GM23338 (cell line): Measurements from ENCODE around the gene ATP5PO. TPM values are rescaled to one million over a fixed set of nuclear protein-coding genes. Genes with fewer than 3 reads are reported as not detected.

Source experiments
- ATAC-seq: fragments of 200-7000 bp; cut with Tn5 transposase; 3 replicates; pipeline ENCODE4 v1.9.1; 2020
- DNase-seq: peaks from one replicate; pipeline ENCODE4 v3.0.0-alpha.2; 2015; ENCODE audit warnings: low spot score
- H2AFZ ChIP-seq: fragments of 200-600 bp; sonication (generic); 2 replicates; pipeline ENCODE4 v1.8.0; 2016; ENCODE audit warnings: antibody characterized with exemption, mild to moderate bottlenecking, moderate library complexity
- H3F3A ChIP-seq: fragments of 200-600 bp; sonication (generic); replicated peaks from 2 replicates; pipeline ENCODE4 v1.8.0; 2017; ENCODE audit warnings: antibody characterized with exemption, mixed run types, low read depth
- H3K27ac ChIP-seq: fragments of 200-600 bp; sonication (generic); 2 replicates; pipeline ENCODE4 v1.6.1; 2016; ENCODE audit warnings: low read depth
- H3K27me3 ChIP-seq: fragments of 200-600 bp; sonication (generic); 2 replicates; pipeline ENCODE4 v1.8.0; 2016; ENCODE audit warnings: mild to moderate bottlenecking, mixed run types, moderate library complexity; ENCODE audit not compliant: insufficient read depth
- H3K36me3 ChIP-seq: fragments of 200-600 bp; sonication (generic); 2 replicates; pipeline ENCODE4 v1.8.0; 2016; ENCODE audit warnings: mild to moderate bottlenecking; ENCODE audit not compliant: insufficient read depth
- H3K4me1 ChIP-seq: fragments of 200-600 bp; sonication (generic); 2 replicates; pipeline ENCODE4 v1.8.0; 2016; ENCODE audit warnings: mild to moderate bottlenecking, moderate library complexity; ENCODE audit not compliant: insufficient read depth
- H3K4me2 ChIP-seq: fragments of 200-600 bp; sonication (generic); 2 replicates; pipeline ENCODE4 v1.7.1; 2017; ENCODE audit warnings: mixed run types
- H3K4me3 ChIP-seq: fragments of 200-600 bp; sonication (generic); 2 replicates; pipeline ENCODE4 v1.6.1; 2016; ENCODE audit warnings: mixed run types
- H3K79me2 ChIP-seq: fragments of 200-600 bp; sonication (generic); replicated peaks from 2 replicates; pipeline ENCODE4 v1.8.0; 2017; ENCODE audit warnings: mild to moderate bottlenecking; ENCODE audit not compliant: insufficient read depth
- H3K9me2 ChIP-seq: fragments of 200-600 bp; sonication (generic); 2 replicates; pipeline ENCODE4 v1.8.0; 2017; ENCODE audit not compliant: insufficient read depth
- H4K20me1 ChIP-seq: fragments of 200-600 bp; sonication (generic); replicated peaks from 2 replicates; pipeline ENCODE4 v1.8.0; 2017; ENCODE audit warnings: mild to moderate bottlenecking; ENCODE audit not compliant: insufficient read depth
- H3K27ac Mint-ChIP-seq: 2 replicates; pipeline ENCODE4 v1.8.0; 2020; ENCODE audit warnings: inconsistent platforms, mild to moderate bottlenecking, moderate library complexity, mixed read lengths
- H3K27me3 Mint-ChIP-seq: 3 replicates; pipeline ENCODE4 v1.8.0; 2022; ENCODE audit warnings: low read depth, mild to moderate bottlenecking, moderate library complexity, mixed read lengths, inconsistent platforms; ENCODE audit not compliant: insufficient read depth, poor library complexity
- H3K36me3 Mint-ChIP-seq: 3 replicates; pipeline ENCODE4 v1.8.0; 2021; ENCODE audit warnings: low read depth, mild to moderate bottlenecking, inconsistent platforms, moderate library complexity, mixed read lengths
- H3K4me1 Mint-ChIP-seq: 3 replicates; pipeline ENCODE4 v1.8.0; 2020; ENCODE audit warnings: mild to moderate bottlenecking, inconsistent platforms, mixed read lengths
- H3K4me3 Mint-ChIP-seq: 3 replicates; pipeline ENCODE4 v1.8.0; 2021; ENCODE audit warnings: moderate library complexity, mild to moderate bottlenecking, inconsistent platforms, mixed read lengths
- H3K9me3 Mint-ChIP-seq: 3 replicates; pipeline ENCODE4 v1.8.0; 2020; ENCODE audit warnings: moderate library complexity, mild to moderate bottlenecking, inconsistent platforms, mixed read lengths
- CREB1 ChIP-seq: fragments of 250-450 bp; sonication (Bioruptor Pico); IDR thresholded peaks from 2 replicates; pipeline ENCODE4 v1.5.0; 2020; ENCODE audit warnings: low read depth, mild to moderate bottlenecking, moderate library complexity
- EZH2 ChIP-seq: fragments of 200-600 bp; sonication (generic); IDR thresholded peaks from one replicate; pipeline ENCODE4 v1.8.0; 2017; ENCODE audit warnings: antibody characterized with exemption, mild to moderate bottlenecking, low read depth; ENCODE audit not compliant: unreplicated experiment
- EZH2phosphoT487 ChIP-seq: fragments of 200-600 bp; sonication (generic); IDR thresholded peaks from one replicate; pipeline ENCODE4 v1.8.1; 2018; ENCODE audit warnings: antibody characterized with exemption; ENCODE audit not compliant: unreplicated experiment
- JUNB ChIP-seq: IDR thresholded peaks from one replicate; pipeline ENCODE4 v1.6.1; 2016; ENCODE audit warnings: antibody characterized with exemption; ENCODE audit not compliant: unreplicated experiment
- NANOG ChIP-seq: IDR thresholded peaks from 2 replicates; pipeline ENCODE4 v1.6.1; 2016; ENCODE audit warnings: antibody characterized with exemption, borderline replicate concordance
- POLR2AphosphoS5 ChIP-seq: IDR thresholded peaks from 2 replicates; pipeline ENCODE4 v1.6.1; 2016; ENCODE audit warnings: antibody characterized with exemption, low read depth
- REST ChIP-seq: IDR thresholded peaks from one replicate; pipeline ENCODE4 v1.6.1; 2018; ENCODE audit warnings: antibody characterized with exemption; ENCODE audit not compliant: unreplicated experiment
- STAT1 ChIP-seq: IDR thresholded peaks from one replicate; pipeline ENCODE4 v1.6.1; 2016; ENCODE audit warnings: antibody characterized with exemption; ENCODE audit not compliant: unreplicated experiment
- ZNF462 ChIP-seq: fragments of 250-450 bp; sonication (Bioruptor Pico); IDR thresholded peaks from 2 replicates; pipeline ENCODE4 v1.5.0; 2020; ENCODE audit warnings: mild to moderate bottlenecking, moderate library complexity
- polyA plus RNA-seq: library from polyadenylated mRNA; unstranded; fragments of >200 nt; fragmentation: Nextera tagmentation; extraction: Ambion mirVana; gene quantifications from 2 replicates; pipeline ENCODE4 v1.2.1, GENCODE V29; 2016
- total RNA-seq: library from RNA; depleted of rRNA; stranded (reverse); fragments of >200 nt; shearing (Covaris generic); gene quantifications from 2 replicates; pipeline ENCODE4 v1.2.3, GENCODE V29; 2014
- TF ChIP-seq, protein P1 (sequence below): IDR thresholded peaks from 2 replicates; pipeline ENCODE4 v1.6.1; 2016; ENCODE audit warnings: antibody characterized with exemption
- TF ChIP-seq, protein P2 (sequence below), 2 experiments: fragments of 200-600 bp in 1 of 2; sonication (generic) in 1 of 2; conservative IDR thresholded peaks; 2 replicates each; pipeline versions ENCODE4 v1.5.1 to v1.6.1; 2016 to 2017; ENCODE audit warnings: antibody characterized with exemption in 2 of 2, low read depth in 2 of 2, mild to moderate bottlenecking in 2 of 2, moderate library complexity in 1 of 2

ATP5PO gene
- total and polyA plus RNA-seq, 2 experiments from 2014 or later: 244 to 522 TPM

- Histone ChIP-seq H3K4me3 (no peak overlapping the region), H3F3A (no peaks in the 10 kb centered on the region), H3K9me2 (0 out of 2 replicates have a peak, but pooled peaks cover 6% of the 10 kb centered on the region), H4K20me1 (no peaks in the 10 kb centered on the region), H2AFZ (no peak overlapping the region), H3K27me3 (no peaks in the 10 kb centered on the region), H3K27ac (no peak overlapping the region), H3K79me2 (no peaks in the 10 kb centered on the region), H3K4me1 (peaks cover 13% of the 10 kb centered on the region), H3K36me3 (no peaks in the 10 kb centered on the region), H3K4me2 (no peak overlapping the region)
- ATAC-seq: no peak
- Mint-ChIP-seq H3K27ac (no peak overlapping the region), H3K27me3 (peaks cover 3% of the 10 kb centered on the region), H3K4me3 (no peak overlapping the region), H3K36me3 (no peaks in the 10 kb centered on the region), H3K4me1 (peaks cover 14% of the 10 kb centered on the region), H3K9me3 (no peaks in the 10 kb centered on the region)
- DNase-seq: no peak
- TF ChIP-seq POLR2AphosphoS5 (no peak), NANOG (no peak), JUNB (no peak), ZNF462 (CRISPR knock-in tag) (no peak), CREB1 (CRISPR knock-in tag) (no peak), STAT1 (no peak), EZH2 (no peak), REST (no peak), EZH2phosphoT487 (no peak)
- TF ChIP-seq, protein P1, sequence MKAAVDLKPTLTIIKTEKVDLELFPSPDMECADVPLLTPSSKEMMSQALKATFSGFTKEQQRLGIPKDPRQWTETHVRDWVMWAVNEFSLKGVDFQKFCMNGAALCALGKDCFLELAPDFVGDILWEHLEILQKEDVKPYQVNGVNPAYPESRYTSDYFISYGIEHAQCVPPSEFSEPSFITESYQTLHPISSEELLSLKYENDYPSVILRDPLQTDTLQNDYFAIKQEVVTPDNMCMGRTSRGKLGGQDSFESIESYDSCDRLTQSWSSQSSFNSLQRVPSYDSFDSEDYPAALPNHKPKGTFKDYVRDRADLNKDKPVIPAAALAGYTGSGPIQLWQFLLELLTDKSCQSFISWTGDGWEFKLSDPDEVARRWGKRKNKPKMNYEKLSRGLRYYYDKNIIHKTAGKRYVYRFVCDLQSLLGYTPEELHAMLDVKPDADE: no peak
- TF ChIP-seq, protein P2, sequence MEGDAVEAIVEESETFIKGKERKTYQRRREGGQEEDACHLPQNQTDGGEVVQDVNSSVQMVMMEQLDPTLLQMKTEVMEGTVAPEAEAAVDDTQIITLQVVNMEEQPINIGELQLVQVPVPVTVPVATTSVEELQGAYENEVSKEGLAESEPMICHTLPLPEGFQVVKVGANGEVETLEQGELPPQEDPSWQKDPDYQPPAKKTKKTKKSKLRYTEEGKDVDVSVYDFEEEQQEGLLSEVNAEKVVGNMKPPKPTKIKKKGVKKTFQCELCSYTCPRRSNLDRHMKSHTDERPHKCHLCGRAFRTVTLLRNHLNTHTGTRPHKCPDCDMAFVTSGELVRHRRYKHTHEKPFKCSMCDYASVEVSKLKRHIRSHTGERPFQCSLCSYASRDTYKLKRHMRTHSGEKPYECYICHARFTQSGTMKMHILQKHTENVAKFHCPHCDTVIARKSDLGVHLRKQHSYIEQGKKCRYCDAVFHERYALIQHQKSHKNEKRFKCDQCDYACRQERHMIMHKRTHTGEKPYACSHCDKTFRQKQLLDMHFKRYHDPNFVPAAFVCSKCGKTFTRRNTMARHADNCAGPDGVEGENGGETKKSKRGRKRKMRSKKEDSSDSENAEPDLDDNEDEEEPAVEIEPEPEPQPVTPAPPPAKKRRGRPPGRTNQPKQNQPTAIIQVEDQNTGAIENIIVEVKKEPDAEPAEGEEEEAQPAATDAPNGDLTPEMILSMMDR (conservative IDR thresholded peaks at IDR 0.05; ENCODE audit: low read depth in 2 of 2): no peak
Measured at GRCh38 chr21:33860332-33860879, 55.2 kb downstream of the ATP5PO start.
